GM23248 (cell line): Measurements from ENCODE around the gene ENG. TPM values are rescaled to one million over a fixed set of nuclear protein-coding genes. Genes with fewer than 3 reads are reported as not detected.

Experiments used
- DNase-seq: peaks from one replicate; pipeline ENCODE4 v3.0.0-alpha.2; 2015
- H2AFZ ChIP-seq: fragments of 200-600 bp; sonication (generic); 2 replicates; pipeline ENCODE4 v1.6.1; 2016; ENCODE audit warnings: antibody characterized with exemption
- H3F3A ChIP-seq: fragments of 200-600 bp; sonication (generic); 2 replicates; pipeline ENCODE4 v1.6.1; 2016; ENCODE audit warnings: mild to moderate bottlenecking, antibody characterized with exemption, mixed run types; ENCODE audit not compliant: insufficient read depth
- H3K27ac ChIP-seq: fragments of 200-600 bp; sonication (generic); 2 replicates; pipeline ENCODE4 v1.5.1; 2016; ENCODE audit warnings: mild to moderate bottlenecking
- H3K27me3 ChIP-seq: fragments of 200-600 bp; sonication (generic); replicated peaks from 2 replicates; pipeline ENCODE4 v1.6.1; 2016; ENCODE audit warnings: mild to moderate bottlenecking; ENCODE audit not compliant: insufficient read depth
- H3K36me3 ChIP-seq: fragments of 200-600 bp; sonication (generic); 2 replicates; pipeline ENCODE4 v1.6.1; 2016; ENCODE audit warnings: low read depth, mild to moderate bottlenecking
- H3K4me1 ChIP-seq: fragments of 200-600 bp; sonication (generic); 2 replicates; pipeline ENCODE4 v1.6.1; 2016; ENCODE audit warnings: mild to moderate bottlenecking; ENCODE audit not compliant: insufficient read depth
- H3K4me2 ChIP-seq: fragments of 200-600 bp; sonication (generic); one replicate; pipeline ENCODE4 v1.6.1; 2016; ENCODE audit warnings: mild to moderate bottlenecking; ENCODE audit not compliant: unreplicated experiment
- H3K4me3 ChIP-seq: fragments of 200-600 bp; sonication (generic); 2 replicates; pipeline ENCODE4 v1.5.1; 2016; ENCODE audit warnings: mild to moderate bottlenecking
- H3K79me2 ChIP-seq: fragments of 200-600 bp; sonication (generic); 2 replicates; pipeline ENCODE4 v1.6.1; 2016; ENCODE audit warnings: mild to moderate bottlenecking; ENCODE audit not compliant: insufficient read depth
- H3K9ac ChIP-seq: fragments of 200-600 bp; sonication (generic); 2 replicates; pipeline ENCODE4 v1.6.1; 2016; ENCODE audit warnings: mild to moderate bottlenecking
- H3K9me2 ChIP-seq: fragments of 200-600 bp; sonication (generic); 2 replicates; pipeline ENCODE4 v1.6.1; 2016; ENCODE audit warnings: mixed run types, mild to moderate bottlenecking, moderate library complexity; ENCODE audit not compliant: insufficient read depth
- H3K9me3 ChIP-seq: fragments of 200-600 bp; sonication (generic); one replicate; pipeline ENCODE4 v1.6.1; 2017; ENCODE audit warnings: low read depth
- H4K20me1 ChIP-seq: fragments of 200-600 bp; sonication (generic); 2 replicates; pipeline ENCODE4 v1.6.0; 2016; ENCODE audit not compliant: insufficient read depth
- EZH2 ChIP-seq: fragments of 200-600 bp; sonication (generic); IDR thresholded peaks from 2 replicates; pipeline ENCODE4 v1.6.1; 2018; ENCODE audit warnings: antibody characterized with exemption, mild to moderate bottlenecking; ENCODE audit not compliant: insufficient read depth, poor library complexity, severe bottlenecking
- EZH2phosphoT487 ChIP-seq: fragments of 200-600 bp; sonication (generic); IDR thresholded peaks from 2 replicates; pipeline ENCODE4 v1.6.1; 2018; ENCODE audit warnings: antibody characterized with exemption, moderate library complexity, mild to moderate bottlenecking, low read depth; ENCODE audit not compliant: insufficient read depth
- WGBS, 2 experiments: methylation state at CpG; one replicate each; pipeline ENCODE4 v1.1.6; 2015 to 2017; ENCODE audit warnings: low lambda C conversion rate in 2 of 2, low coverage in 1 of 2; ENCODE audit errors: missing lambda C conversion rate in 2 of 2; 5-methylcytosine and 5-hydroxymethylcytosine counted together
- in situ Hi-C: fragments of 300-500 bp; cut with MboI; formaldehyde crosslinking; loops from 2 replicates; pipeline ENCODE4 v1.15.0; 2020
- polyA plus RNA-seq: library from polyadenylated mRNA; unstranded; fragments of >200 nt; fragmentation: Nextera tagmentation; extraction: Ambion mirVana; gene quantifications from 2 replicates; pipeline ENCODE4 v1.2.1, GENCODE V29; 2016
- total RNA-seq: library from RNA; depleted of rRNA; stranded (reverse); fragments of >200 nt; shearing (Covaris generic); gene quantifications from 2 replicates; pipeline ENCODE4 v1.2.3, GENCODE V29; 2014

ENG gene
- total and polyA plus RNA-seq, 2 experiments from 2014 or later = 54.5 to 226 TPM

- H3F3A ChIP-seq = peaks cover 28% of the 10 kb centered on the region; the same call in 1 of the 2 replicates
- H3K9ac ChIP-seq = no peak overlapping the region; the same call in 1 of the 2 replicates
- peaks cover 26% of the 10 kb centered on the region; the same call in 1 of the 2 replicates for H3K36me3 ChIP-seq
- H3K9me3 ChIP-seq = no peaks in the 10 kb centered on the region
- H3K4me2 ChIP-seq = no peak overlapping the region
- in situ Hi-C loops = no loop called here
- WGBS, 2 experiments = 89 to 92% methylated on average over 17 of the region's 17 CpGs
- H2AFZ ChIP-seq = no peak overlapping the region
- H3K4me1 ChIP-seq = no peaks in the 10 kb centered on the region
- peaks cover 5% of the 10 kb centered on the region; the same call in 1 of the 2 replicates for H3K79me2 ChIP-seq
- no peaks in the 10 kb centered on the region for H3K9me2 ChIP-seq
- no peak overlapping the region for H3K27ac ChIP-seq
- no peak for TF ChIP-seq EZH2phosphoT487
- no peak for TF ChIP-seq EZH2
- DNase-seq = no peak
- no peaks in the 10 kb centered on the region for H3K27me3 ChIP-seq
- H3K4me3 ChIP-seq = no peak overlapping the region
- no peaks in the 10 kb centered on the region for H4K20me1 ChIP-seq
Observed at GRCh38 chr9:127817881-127818434, 36.5 kb downstream of the ENG start.

DNA sequence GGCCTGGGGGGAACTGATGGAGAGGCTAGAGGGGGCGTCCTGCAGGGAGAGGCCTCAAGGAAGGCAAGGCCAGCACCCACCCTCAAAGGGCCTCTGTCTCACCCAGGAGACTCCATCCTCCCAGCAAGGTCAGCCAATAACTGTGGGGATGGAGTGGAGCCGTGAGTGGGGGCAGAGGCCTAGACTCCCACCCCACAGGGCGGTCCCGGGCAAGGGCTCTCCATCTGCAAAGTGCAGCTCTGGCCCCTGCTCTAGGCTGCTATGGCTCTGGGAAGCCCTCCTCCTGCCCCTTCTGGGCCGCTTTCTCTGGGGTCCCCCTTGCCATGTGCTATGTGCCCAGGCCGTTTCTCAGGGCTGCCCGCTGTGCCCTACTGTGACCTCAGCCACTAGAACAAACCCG lies 37.7 kb downstream of the ENG start:
- Histone ChIP-seq H3K9me2 (no peaks in the 10 kb centered on the region), H4K20me1 (no peaks in the 10 kb centered on the region), H3K27me3 (no peaks in the 10 kb centered on the region), H3K4me1 (no peaks in the 10 kb centered on the region), H3F3A (peaks cover 22% of the 10 kb centered on the region; the same call in 1 of the 2 replicates), H3K79me2 (peaks cover 5% of the 10 kb centered on the region; the same call in 1 of the 2 replicates), H3K4me2 (no peak overlapping the region), H2AFZ (no peak overlapping the region), H3K9ac (no peak overlapping the region), H3K9me3 (no peaks in the 10 kb centered on the region), H3K4me3 (no peak overlapping the region), H3K36me3 (peaks cover 19% of the 10 kb centered on the region; the same call in 1 of the 2 replicates), H3K27ac (no peak overlapping the region)
- DNase-seq = no peak
- no peak for TF ChIP-seq EZH2
- no peak for TF ChIP-seq EZH2phosphoT487
- 81 to 87% methylated on average over 8 of the region's 8 CpGs for WGBS, 2 experiments
- in situ Hi-C loops = no loop called here

GRCh38 chr9:127816362-127816725 lies 38.1 kb downstream of the ENG start:
- H3K4me1 ChIP-seq = no peaks in the 10 kb centered on the region
- H3K4me3 ChIP-seq = no peak overlapping the region
- H3K9me2 ChIP-seq = no peaks in the 10 kb centered on the region
- no peaks in the 10 kb centered on the region for H3K9me3 ChIP-seq
- peaks cover 25% of the 10 kb centered on the region; the same call in 1 of the 2 replicates for H3F3A ChIP-seq
- H4K20me1 ChIP-seq = no peaks in the 10 kb centered on the region
- no peak for DNase-seq
- H2AFZ ChIP-seq = no peak overlapping the region
- H3K9ac ChIP-seq = no peak overlapping the region
- H3K36me3 ChIP-seq = peaks cover 21% of the 10 kb centered on the region; the same call in 1 of the 2 replicates
- H3K27ac ChIP-seq = no peak overlapping the region
- 60 to 62% methylated on average over 3 of the region's 3 CpGs for WGBS, 2 experiments
- no peak for TF ChIP-seq EZH2
- TF ChIP-seq EZH2phosphoT487 = no peak
- no peak overlapping the region for H3K4me2 ChIP-seq
- in situ Hi-C loops = no loop called here
- H3K27me3 ChIP-seq = no peaks in the 10 kb centered on the region
- peaks cover 5% of the 10 kb centered on the region; the same call in 1 of the 2 replicates for H3K79me2 ChIP-seq

GRCh38 chr9:127815512-127816361 lies 38.7 kb downstream of the ENG start:
- H3K4me2 ChIP-seq = no peak overlapping the region
- H3K27me3 ChIP-seq = no peaks in the 10 kb centered on the region
- WGBS, 2 experiments = 87 to 94% methylated on average over 26 to 32 of the region's 33 CpGs
- no peaks in the 10 kb centered on the region for H3K9me2 ChIP-seq
- in situ Hi-C loops = no loop called here
- no peaks in the 10 kb centered on the region for H4K20me1 ChIP-seq
- H3K79me2 ChIP-seq = 0 out of 2 replicates have a peak, but pooled peaks cover under 1% of the 10 kb centered on the region
- TF ChIP-seq EZH2 = no peak
- TF ChIP-seq EZH2phosphoT487 = no peak
- H3K4me1 ChIP-seq = no peaks in the 10 kb centered on the region
- H3K36me3 ChIP-seq = peaks cover 15% of the 10 kb centered on the region; the same call in 1 of the 2 replicates
- H3K4me3 ChIP-seq = no peak overlapping the region
- no peak overlapping the region for H2AFZ ChIP-seq
- no peak overlapping the region for H3K9ac ChIP-seq
- no peak for DNase-seq
- H3F3A ChIP-seq = peaks cover 25% of the 10 kb centered on the region; the same call in 1 of the 2 replicates
- H3K9me3 ChIP-seq = no peaks in the 10 kb centered on the region
- H3K27ac ChIP-seq = no peak overlapping the region
